Nephron progenitor cell (in vitro differentiated cells): ENCODE results near the gene ABHD12.
A peak's percentile ranks its signal among the peaks of the same experiment; 100 is the strongest.

Experiments used
- DNase-seq: peaks from one replicate; pipeline ENCODE4 v3.0.0; 2021
- H3K27ac Mint-ChIP-seq: 2 replicates; pipeline ENCODE4 v1.8.0; 2021; ENCODE audit warnings: mild to moderate bottlenecking, moderate library complexity, mixed read lengths
- H3K27me3 Mint-ChIP-seq: 2 replicates; pipeline ENCODE4 v1.8.0; 2021; ENCODE audit warnings: mild to moderate bottlenecking, low read depth, mixed read lengths; ENCODE audit not compliant: poor library complexity
- H3K36me3 Mint-ChIP-seq: 2 replicates; pipeline ENCODE4 v1.8.0; 2021; ENCODE audit warnings: low read depth, mixed read lengths
- H3K4me1 Mint-ChIP-seq: 2 replicates; pipeline ENCODE4 v1.8.0; 2021; ENCODE audit warnings: mixed read lengths
- H3K4me3 Mint-ChIP-seq: 2 replicates; pipeline ENCODE4 v1.8.0; 2021; ENCODE audit warnings: mild to moderate bottlenecking, moderate library complexity, mixed read lengths
- H3K9me3 Mint-ChIP-seq: 2 replicates; pipeline ENCODE4 v1.8.0; 2021; ENCODE audit warnings: mild to moderate bottlenecking, moderate library complexity, mixed read lengths
- CTCF ChIP-seq: fragments of 200-600 bp; sonication (generic); IDR thresholded peaks from 2 replicates; pipeline ENCODE4 v1.5.0; 2021; ENCODE audit warnings: antibody characterized with exemption

Gene ABHD12

GRCh38 chr20:25310921-25311728, 79.5 kb downstream of the ABHD12 start:
- peaks cover 5% of the 10 kb centered on the region for H3K9me3 Mint-ChIP-seq
- no peak for DNase-seq
- peaks cover 3% of the 10 kb centered on the region for H3K27me3 Mint-ChIP-seq
- H3K4me3 Mint-ChIP-seq, result no peak overlapping the region
- H3K4me1 Mint-ChIP-seq, result peaks cover 34% of the 10 kb centered on the region
- H3K36me3 Mint-ChIP-seq, result peaks cover 57% of the 10 kb centered on the region
- no peak for TF ChIP-seq CTCF
- peak overlapping the region; percentile 97 for H3K27ac Mint-ChIP-seq

- Mint-ChIP-seq H3K36me3 (peaks cover 52% of the 10 kb centered on the region), H3K9me3 (peaks cover 5% of the 10 kb centered on the region), H3K27ac (peak overlapping the region; percentile 97), H3K27me3 (peaks cover 3% of the 10 kb centered on the region), H3K4me1 (peaks cover 34% of the 10 kb centered on the region), H3K4me3 (peak overlapping the region; percentile 39)
- TF ChIP-seq CTCF, result no peak
- no peak for DNase-seq
Observed at GRCh38 chr20:25310268-25310920, 80.2 kb downstream of the ABHD12 start.

GRCh38 chr20:25309395-25310267, 81.0 kb downstream of the ABHD12 start:
- TF ChIP-seq CTCF, result no peak
- H3K4me1 Mint-ChIP-seq, result peaks cover 34% of the 10 kb centered on the region
- peak overlapping the region; percentile 37 for H3K27ac Mint-ChIP-seq
- H3K27me3 Mint-ChIP-seq, result peaks cover 3% of the 10 kb centered on the region
- DNase-seq, result no peak
- H3K4me3 Mint-ChIP-seq, result no peak overlapping the region
- H3K9me3 Mint-ChIP-seq, result peaks cover 5% of the 10 kb centered on the region
- peaks cover 45% of the 10 kb centered on the region for H3K36me3 Mint-ChIP-seq

- peaks cover 34% of the 10 kb centered on the region for H3K4me1 Mint-ChIP-seq
- no peak overlapping the region for H3K4me3 Mint-ChIP-seq
- no peak for DNase-seq
- H3K27me3 Mint-ChIP-seq, result peaks cover 3% of the 10 kb centered on the region
- peaks cover 5% of the 10 kb centered on the region for H3K9me3 Mint-ChIP-seq
- H3K27ac Mint-ChIP-seq, result peak overlapping the region; percentile 66
- peaks cover 38% of the 10 kb centered on the region for H3K36me3 Mint-ChIP-seq
- no peak for TF ChIP-seq CTCF
Observed at GRCh38 chr20:25308671-25309394, 81.8 kb downstream of the ABHD12 start.

GRCh38 chr20:25308083-25308491, 82.5 kb downstream of the ABHD12 start:
- H3K27me3 Mint-ChIP-seq, result peaks cover 3% of the 10 kb centered on the region
- no peak for TF ChIP-seq CTCF
- no peak for DNase-seq
- H3K36me3 Mint-ChIP-seq, result peaks cover 31% of the 10 kb centered on the region
- H3K4me1 Mint-ChIP-seq, result peaks cover 34% of the 10 kb centered on the region
- H3K4me3 Mint-ChIP-seq, result no peak overlapping the region
- H3K27ac Mint-ChIP-seq, result peak overlapping the region; percentile 39
- H3K9me3 Mint-ChIP-seq, result peaks cover 5% of the 10 kb centered on the region
